ENCODE data around the gene FAM9C. TPM values are rescaled to one million over a fixed set of nuclear protein-coding genes. Genes with fewer than 3 reads are reported as not detected.

FAM9C gene
- total and polyA plus RNA-seq, 2 experiments from 2014 or later, result not detected

GRCh38 chrX:13026877-13027652, 17.4 kb downstream of the FAM9C start:
- TF ChIP-seq EZH2 (IDR thresholded peaks at IDR 0.05; ENCODE audit: insufficient read depth, poor library complexity, severe bottlenecking), result no peak
- Histone ChIP-seq H4K20me1 (ENCODE audit: insufficient read depth) (no peaks in the 10 kb centered on the region), H3K9me3 (ENCODE audit: low read depth) (no peaks in the 10 kb centered on the region), H3K36me3 (ENCODE audit: low read depth) (no peaks in the 10 kb centered on the region), H3K79me2 (ENCODE audit: insufficient read depth) (no peaks in the 10 kb centered on the region), H3K9me2 (ENCODE audit: insufficient read depth) (no peaks in the 10 kb centered on the region), H3F3A (ENCODE audit: insufficient read depth) (peaks cover 13% of the 10 kb centered on the region; the same call in 1 of the 2 replicates), H3K4me2 (ENCODE audit: unreplicated experiment) (no peak overlapping the region), H2AFZ (no peak overlapping the region), H3K27ac (no peak overlapping the region), H3K4me1 (ENCODE audit: insufficient read depth) (peaks cover 32% of the 10 kb centered on the region), H3K27me3 (replicated peaks; ENCODE audit: insufficient read depth) (no peaks in the 10 kb centered on the region), H3K9ac (no peak overlapping the region), H3K4me3 (no peak overlapping the region)
- 87 to 91% methylated on average over 8 of the region's 8 CpGs for WGBS, 2 experiments (ENCODE audit: low coverage in 1 of 2, low lambda C conversion rate in 2 of 2, missing lambda C conversion rate in 2 of 2)
- DNase-seq, result no peak
- in situ Hi-C loops (cut with MboI), result no loop called here

GRCh38 chrX:13024986-13025385, 19.4 kb downstream of the FAM9C start:
- peaks cover 8% of the 10 kb centered on the region; the same call in 1 of the 2 replicates for H3F3A ChIP-seq (ENCODE audit: insufficient read depth)
- H2AFZ ChIP-seq, result no peak overlapping the region
- no peaks in the 10 kb centered on the region for H3K36me3 ChIP-seq (ENCODE audit: low read depth)
- in situ Hi-C loops (cut with MboI), result no loop called here
- TF ChIP-seq EZH2 (IDR thresholded peaks at IDR 0.05; ENCODE audit: insufficient read depth, poor library complexity, severe bottlenecking) (no peak), EZH2phosphoT487 (IDR thresholded peaks at IDR 0.05; ENCODE audit: insufficient read depth, low read depth) (no peak)
- H3K9me3 ChIP-seq (ENCODE audit: low read depth), result no peaks in the 10 kb centered on the region
- H3K9ac ChIP-seq, result no peak overlapping the region
- WGBS, 2 experiments (ENCODE audit: low coverage in 1 of 2, low lambda C conversion rate in 2 of 2, missing lambda C conversion rate in 2 of 2), result 93 to 100% methylated on average over 2 to 3 of the region's 3 CpGs
- no peaks in the 10 kb centered on the region for H3K27me3 ChIP-seq (replicated peaks; ENCODE audit: insufficient read depth)
- no peaks in the 10 kb centered on the region for H3K9me2 ChIP-seq (ENCODE audit: insufficient read depth)
- H4K20me1 ChIP-seq (ENCODE audit: insufficient read depth), result no peaks in the 10 kb centered on the region
- no peak overlapping the region for H3K4me3 ChIP-seq
- no peak for DNase-seq
- H3K79me2 ChIP-seq (ENCODE audit: insufficient read depth), result no peaks in the 10 kb centered on the region
- peaks cover 40% of the 10 kb centered on the region for H3K4me1 ChIP-seq (ENCODE audit: insufficient read depth)
- no peak overlapping the region for H3K4me2 ChIP-seq (ENCODE audit: unreplicated experiment)
- no peak overlapping the region for H3K27ac ChIP-seq

GRCh38 chrX:13023979-13024378, 20.4 kb downstream of the FAM9C start:
- TF ChIP-seq EZH2 (IDR thresholded peaks at IDR 0.05; ENCODE audit: insufficient read depth, poor library complexity, severe bottlenecking) (no peak), EZH2phosphoT487 (IDR thresholded peaks at IDR 0.05; ENCODE audit: insufficient read depth, low read depth) (no peak)
- H3K36me3 ChIP-seq (ENCODE audit: low read depth), result no peaks in the 10 kb centered on the region
- H4K20me1 ChIP-seq (ENCODE audit: insufficient read depth), result no peaks in the 10 kb centered on the region
- H3K79me2 ChIP-seq (ENCODE audit: insufficient read depth), result no peaks in the 10 kb centered on the region
- H3K27ac ChIP-seq, result no peak overlapping the region
- no peak overlapping the region for H3K4me2 ChIP-seq (ENCODE audit: unreplicated experiment)
- no peak overlapping the region for H3K4me3 ChIP-seq
- no peaks in the 10 kb centered on the region for H3K9me3 ChIP-seq (ENCODE audit: low read depth)
- no peaks in the 10 kb centered on the region for H3K27me3 ChIP-seq (replicated peaks; ENCODE audit: insufficient read depth)
- in situ Hi-C loops (cut with MboI), result no loop called here
- 96 to 97% methylated on average over 3 to 4 of the region's 4 CpGs for WGBS, 2 experiments (ENCODE audit: low coverage in 1 of 2, low lambda C conversion rate in 2 of 2, missing lambda C conversion rate in 2 of 2)
- H3K4me1 ChIP-seq (ENCODE audit: insufficient read depth), result peaks cover 30% of the 10 kb centered on the region
- no peak overlapping the region for H2AFZ ChIP-seq
- no peak overlapping the region for H3K9ac ChIP-seq
- no peak for DNase-seq
- no peaks in the 10 kb centered on the region for H3F3A ChIP-seq (ENCODE audit: insufficient read depth)
- no peaks in the 10 kb centered on the region for H3K9me2 ChIP-seq (ENCODE audit: insufficient read depth)

- Histone ChIP-seq H3K79me2 (ENCODE audit: insufficient read depth) (no peaks in the 10 kb centered on the region), H3K9ac (no peak overlapping the region), H3K4me1 (ENCODE audit: insufficient read depth) (peaks cover 26% of the 10 kb centered on the region), H3K27ac (no peak overlapping the region), H4K20me1 (ENCODE audit: insufficient read depth) (no peaks in the 10 kb centered on the region), H3K9me3 (ENCODE audit: low read depth) (no peaks in the 10 kb centered on the region), H3K4me2 (ENCODE audit: unreplicated experiment) (no peak overlapping the region), H3K4me3 (no peak overlapping the region), H2AFZ (no peak overlapping the region), H3K27me3 (replicated peaks; ENCODE audit: insufficient read depth) (no peaks in the 10 kb centered on the region), H3K36me3 (ENCODE audit: low read depth) (no peaks in the 10 kb centered on the region), H3F3A (ENCODE audit: insufficient read depth) (no peaks in the 10 kb centered on the region), H3K9me2 (ENCODE audit: insufficient read depth) (no peaks in the 10 kb centered on the region)
- in situ Hi-C loops (cut with MboI), result no loop called here
- no peak for DNase-seq
- WGBS, 2 experiments (ENCODE audit: low coverage in 1 of 2, low lambda C conversion rate in 2 of 2, missing lambda C conversion rate in 2 of 2), result 92% methylated on average over 3 of the region's 3 CpGs; no CpG with 5 or more reads in 1 of the 2 experiments
- TF ChIP-seq EZH2 (IDR thresholded peaks at IDR 0.05; ENCODE audit: insufficient read depth, poor library complexity, severe bottlenecking) (no peak), EZH2phosphoT487 (IDR thresholded peaks at IDR 0.05; ENCODE audit: insufficient read depth, low read depth) (no peak)
Observed at GRCh38 chrX:13023567-13023966, 20.9 kb downstream of the FAM9C start.
